ENCODE measurements around the gene SMG1.
"Not testable (repeated sequence)": the region's sequence is repeated elsewhere in the genome, so short reads cannot be mapped to it uniquely, and the experiment has no call there.

Gene SMG1

DNA sequence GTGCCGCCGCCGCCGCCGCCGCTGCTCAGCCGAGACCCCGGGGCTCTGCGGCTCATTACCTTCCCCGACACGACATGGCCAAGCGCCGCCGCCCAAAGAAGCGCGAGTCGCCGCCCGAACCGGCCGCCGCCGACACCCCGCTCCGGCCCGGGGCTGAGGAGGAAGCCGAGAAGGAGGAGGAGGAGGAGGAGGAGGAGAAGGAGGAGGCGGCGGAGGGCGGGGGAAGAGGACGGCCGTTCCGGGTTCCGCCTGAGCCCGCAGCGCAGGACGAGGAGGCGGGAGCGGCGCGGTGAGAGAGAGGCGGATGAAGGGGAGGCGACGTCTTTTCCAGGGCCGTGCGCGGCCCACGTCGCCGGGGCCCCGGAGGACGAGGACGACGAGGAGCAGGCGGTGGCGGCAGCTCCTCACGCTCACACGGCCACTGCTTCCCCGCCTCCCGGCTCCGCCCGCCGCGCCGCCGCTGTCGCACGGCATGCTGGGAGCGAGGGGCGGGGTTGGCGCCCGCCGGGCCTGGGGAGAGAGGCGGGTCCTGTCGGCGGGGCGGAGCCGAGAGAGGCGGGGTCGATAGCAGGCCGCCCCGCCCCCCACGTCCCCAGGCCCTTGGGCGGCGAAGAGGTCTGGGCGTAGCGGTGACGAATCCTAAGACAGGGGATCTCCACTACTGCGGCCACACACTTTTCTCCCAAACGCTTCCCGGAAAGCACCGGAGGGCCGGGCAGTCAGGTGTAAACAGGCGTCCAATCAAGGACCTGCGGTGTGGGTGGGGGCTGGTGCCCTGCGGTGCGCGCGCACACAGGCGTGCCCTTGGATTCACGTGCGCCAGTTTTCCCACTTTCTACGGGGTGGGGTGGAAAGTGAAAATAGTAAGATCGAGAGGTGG lies at the start of gene SMG1:
Gene SMG1, minus strand, starts transcription at position 423 of the 880 bp plus-strand sequence. Its CDS starts 367 bp downstream, at position 56.
- DNase-seq = peak; percentile 88

DNA sequence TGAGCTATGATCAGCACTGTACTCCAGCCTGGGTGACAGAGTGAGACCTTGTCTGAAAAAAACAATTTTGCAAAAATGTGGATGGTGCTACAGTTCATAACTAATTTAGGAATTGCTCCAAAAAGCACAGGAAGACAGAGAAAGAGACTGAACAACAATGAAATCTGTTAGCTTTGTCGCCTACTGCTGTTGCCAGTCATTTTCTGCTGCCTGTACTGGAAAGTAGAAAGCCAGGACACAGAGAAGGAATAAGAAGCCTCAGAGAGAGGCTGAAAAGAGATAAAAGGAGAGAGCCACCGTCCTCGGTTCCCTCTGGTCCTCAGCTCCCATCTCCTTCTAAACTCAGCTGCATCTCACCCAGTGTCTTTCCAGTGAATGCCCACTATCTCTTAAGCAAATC lies 48.9 kb upstream of the SMG1 start:
- no peak for DNase-seq

DNA sequence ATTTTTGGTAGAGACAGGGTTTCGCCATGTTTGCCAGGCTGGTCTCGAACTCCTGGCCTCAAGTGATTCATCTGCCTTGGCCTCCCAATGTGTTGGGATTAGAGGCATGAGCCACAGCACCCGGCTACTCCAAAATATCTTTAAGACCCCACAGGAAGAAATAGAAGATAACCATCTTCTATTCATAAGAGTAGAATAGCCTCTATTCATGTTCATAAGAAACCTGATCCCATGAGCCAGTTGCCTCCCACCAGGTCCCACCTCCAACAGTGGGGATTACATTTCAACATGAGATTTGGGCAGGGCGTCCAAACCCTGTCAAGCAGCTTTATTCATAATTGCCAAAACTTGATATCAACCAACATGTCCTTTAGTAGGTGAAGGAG lies 43.6 kb upstream of the SMG1 start:
- no peak for DNase-seq

DNA sequence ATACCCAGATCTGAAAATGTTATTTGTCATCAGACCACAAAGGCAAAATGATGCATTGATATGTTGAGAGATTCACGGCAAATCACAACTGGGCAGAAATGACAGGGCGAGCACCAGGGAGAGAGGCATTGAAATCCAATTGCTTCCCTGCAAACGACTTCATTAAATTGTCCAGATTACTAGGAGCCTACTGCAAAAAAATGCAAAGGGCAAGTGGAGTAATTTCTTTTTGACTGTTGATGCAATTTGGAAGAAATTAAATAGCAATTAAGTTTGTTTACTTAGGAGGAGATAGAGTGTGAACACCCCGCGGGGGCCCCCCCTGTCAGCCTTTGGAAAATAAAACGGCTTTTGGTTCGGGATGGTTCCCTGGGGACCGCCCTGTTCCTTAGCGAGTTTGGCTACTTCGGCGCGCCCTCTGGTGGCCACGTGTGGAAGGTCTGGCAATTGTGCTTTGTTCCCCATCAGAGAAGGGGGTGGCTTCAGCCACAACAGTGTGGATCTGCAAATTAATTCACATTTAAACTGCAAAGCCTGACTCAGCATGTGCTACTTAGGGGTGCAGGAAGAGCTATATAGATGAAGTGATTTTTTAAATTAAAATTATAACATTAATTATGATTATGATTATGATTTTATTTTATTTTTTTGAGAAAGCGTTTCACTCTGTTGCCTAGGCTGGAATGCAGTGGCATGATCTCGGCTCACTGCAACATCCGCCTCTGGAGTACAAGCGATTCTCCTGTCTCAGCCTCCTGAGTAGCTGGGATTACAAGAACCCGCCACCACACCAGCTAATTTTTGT lies 43.0 kb upstream of the SMG1 start:
- DNase-seq = peak; percentile 62

DNA sequence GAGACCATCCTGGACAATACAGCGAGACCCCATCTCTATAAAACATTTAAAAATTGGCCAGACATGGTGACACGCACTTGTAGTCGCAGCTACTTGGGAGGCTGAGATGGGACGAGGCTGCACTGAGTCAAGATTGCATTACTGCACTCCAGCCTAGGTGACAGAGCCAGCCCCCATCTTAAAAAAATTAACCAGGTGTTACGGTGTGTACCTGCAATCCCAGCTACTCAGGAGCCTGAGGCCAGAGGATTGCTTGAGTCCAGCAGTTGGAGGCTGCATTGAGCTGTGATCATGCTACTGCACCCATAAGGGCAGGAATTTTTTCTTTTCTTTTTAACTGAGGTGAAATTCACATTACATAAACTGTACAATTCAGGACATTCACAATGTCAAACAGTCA lies 40.6 kb upstream of the SMG1 start:
- DNase-seq = no peak

DNA sequence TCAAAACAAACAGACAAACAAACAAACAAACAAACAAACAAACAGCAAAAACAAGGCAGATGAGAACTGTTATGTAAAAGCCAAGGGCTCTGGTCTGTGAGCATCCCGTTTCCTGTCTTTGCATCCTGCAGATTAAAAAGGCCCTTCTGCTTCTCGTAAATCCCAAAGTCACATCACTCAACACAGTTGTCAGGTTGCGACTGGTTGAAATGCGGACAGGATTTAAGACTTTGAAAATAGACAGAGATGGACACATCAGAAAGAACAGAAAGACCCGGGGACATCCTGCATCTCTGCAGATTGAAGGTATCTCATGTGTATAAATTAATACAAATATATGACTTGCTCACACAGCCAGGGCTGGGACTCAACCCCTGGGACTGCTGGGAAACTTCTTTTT lies 39.3 kb upstream of the SMG1 start:
- DNase-seq = no peak

DNA sequence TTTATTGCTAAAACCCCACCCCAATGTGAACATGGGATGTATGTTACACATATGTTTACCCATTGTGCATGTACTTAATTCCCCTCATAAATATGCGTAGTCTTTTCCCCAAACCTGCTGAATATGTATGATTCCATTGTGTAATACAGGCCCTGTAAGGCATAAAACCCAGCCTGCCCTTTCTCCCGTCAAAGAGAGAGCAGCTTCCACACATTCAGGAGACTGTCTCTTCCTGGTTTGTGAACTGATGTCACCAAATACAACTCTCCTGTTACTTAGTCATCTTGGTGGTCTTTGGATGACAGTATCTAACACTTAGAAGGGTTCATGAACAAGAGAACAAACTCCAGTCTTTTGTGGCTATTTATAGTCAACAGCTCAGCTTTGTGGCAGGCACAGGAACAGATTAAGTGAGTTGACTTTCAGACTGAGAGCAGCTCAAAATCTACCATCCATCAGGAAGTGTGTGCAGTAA lies 32.9 kb upstream of the SMG1 start:
- no peak for DNase-seq

DNA sequence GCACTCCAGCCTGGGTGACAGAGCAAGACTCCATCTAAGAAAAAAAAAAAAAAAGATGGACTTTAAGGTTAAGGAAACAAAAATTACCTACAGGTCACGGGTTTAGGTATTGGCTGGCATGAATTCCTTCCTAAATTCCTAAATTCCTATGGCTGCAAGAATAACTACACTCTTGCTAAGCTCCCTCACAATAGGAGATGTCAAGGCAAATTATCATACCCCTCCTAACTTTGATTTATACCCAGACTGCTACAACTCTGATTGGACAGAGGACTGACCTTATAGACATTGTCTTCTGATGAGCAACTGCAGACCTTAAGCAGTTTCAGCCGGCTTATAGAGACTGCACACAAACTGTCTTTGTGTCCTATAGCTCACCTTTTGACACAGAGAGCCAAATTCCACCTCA lies 32.4 kb upstream of the SMG1 start:
- DNase-seq = no peak

DNA sequence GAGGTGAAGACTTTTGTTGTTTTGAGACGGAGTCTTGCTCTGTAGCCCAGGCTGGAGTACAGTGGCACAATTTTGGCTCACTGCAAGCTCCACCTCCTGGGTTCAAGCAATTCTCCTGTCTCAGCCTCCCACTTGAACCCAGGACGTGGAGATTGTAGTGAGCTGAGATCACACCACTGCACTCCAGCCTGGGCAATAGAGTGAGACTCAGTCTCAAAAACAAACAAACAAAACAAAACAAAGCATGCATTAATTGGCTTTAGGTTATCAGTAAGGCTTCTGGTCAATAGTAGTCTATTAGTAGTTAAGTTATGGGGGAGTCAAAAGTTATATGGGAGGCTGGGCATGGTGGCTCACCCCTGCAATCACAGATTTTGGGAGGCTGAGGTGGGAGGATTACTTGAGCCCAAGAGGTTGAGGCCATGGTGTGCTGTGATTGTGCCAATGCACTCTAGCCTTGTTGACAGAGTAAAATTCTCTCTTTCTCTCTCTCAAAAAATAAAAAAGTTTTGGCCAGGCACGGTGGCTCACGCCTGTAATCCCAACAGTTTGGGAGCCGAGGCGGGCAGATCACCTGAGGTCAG lies 30.5 kb upstream of the SMG1 start:
- DNase-seq = not testable (repeated sequence)

DNA sequence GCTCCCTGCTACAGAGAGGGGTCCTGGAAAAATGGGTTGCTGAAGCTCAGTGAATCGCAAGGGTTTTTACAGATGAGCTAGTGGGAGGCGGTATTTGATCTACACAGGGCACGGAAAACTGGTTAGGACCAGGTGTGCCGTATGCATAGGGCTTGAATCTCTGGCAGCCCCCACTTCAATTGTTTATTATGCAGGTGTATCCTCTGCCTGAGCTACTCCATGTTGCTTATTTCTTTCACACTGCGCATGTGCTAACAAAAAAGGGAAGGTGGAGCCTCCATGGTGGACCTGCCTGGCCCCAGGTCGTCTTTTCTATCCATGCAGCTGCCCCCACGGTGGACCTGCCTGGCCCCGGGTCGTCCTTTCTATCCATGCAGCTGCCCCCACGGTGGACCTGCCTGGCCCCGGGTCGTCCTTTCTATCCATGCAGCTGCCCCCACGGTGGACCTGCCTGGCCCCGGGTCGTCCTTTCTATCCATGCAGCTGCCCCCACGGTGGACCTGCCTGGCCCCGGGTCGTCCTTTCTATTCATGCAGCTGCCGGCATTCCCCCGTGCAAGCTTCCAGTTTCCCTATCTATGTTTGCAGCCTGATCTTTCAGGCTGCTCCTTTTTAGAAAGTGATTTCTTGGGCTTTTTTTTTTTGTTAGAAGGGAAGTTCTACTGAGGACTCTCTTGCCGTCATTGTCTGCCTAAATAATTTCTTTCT lies 29.8 kb upstream of the SMG1 start:
- DNase-seq = not testable (repeated sequence)

DNA sequence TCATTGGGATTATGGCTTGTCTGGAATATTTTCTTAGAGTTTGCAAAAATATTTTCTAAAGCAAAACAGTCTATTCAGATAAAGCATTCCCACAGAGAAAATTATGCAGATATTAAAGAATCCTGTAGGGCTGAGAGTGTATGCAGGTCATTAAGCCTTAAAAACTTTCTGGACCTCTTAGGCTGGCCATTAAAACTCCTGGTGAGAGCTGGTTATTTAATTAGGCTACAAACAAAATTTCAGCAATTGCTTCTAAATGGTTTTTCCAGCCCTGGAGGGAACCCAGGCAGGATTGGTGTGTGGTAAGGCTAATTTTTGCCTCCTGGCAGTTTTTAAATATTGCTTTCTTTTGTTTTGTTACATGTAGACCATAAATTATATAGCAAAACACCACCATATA lies 27.3 kb upstream of the SMG1 start:
- no peak for DNase-seq

DNA sequence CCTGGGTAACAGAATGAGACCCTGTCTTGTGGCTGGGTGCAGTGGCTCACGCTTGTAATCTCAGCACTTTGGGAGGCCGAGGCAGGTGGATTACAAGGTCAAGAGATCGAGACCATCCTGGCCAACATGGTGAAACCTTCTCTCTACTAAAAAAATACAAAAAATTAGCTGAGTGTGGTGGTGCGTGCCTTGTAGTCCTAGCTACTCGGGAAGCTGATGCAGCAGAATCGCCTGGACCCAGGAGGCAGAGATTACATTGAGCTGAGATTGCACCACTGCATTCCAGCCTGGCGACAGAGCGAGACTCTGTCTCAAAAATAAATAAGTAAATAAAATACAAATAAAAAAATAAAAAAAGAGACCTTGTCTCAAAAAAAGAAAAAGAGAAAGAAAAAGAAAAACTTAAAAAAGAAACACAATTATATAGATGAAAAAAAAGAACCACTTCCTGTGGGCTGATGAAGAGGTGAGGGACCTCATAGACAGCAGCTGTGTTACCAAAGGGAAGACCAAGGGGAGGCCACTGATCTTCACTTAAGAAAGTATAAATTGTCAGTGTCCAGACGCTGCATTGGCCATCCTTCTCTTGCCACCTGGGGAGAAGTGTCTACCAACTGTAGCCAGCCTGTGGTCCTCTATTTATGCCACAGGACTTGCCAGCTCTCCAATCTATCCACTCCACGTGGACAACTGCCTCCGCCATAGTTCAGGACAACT lies 24.4 kb upstream of the SMG1 start:
- no peak for DNase-seq

DNA sequence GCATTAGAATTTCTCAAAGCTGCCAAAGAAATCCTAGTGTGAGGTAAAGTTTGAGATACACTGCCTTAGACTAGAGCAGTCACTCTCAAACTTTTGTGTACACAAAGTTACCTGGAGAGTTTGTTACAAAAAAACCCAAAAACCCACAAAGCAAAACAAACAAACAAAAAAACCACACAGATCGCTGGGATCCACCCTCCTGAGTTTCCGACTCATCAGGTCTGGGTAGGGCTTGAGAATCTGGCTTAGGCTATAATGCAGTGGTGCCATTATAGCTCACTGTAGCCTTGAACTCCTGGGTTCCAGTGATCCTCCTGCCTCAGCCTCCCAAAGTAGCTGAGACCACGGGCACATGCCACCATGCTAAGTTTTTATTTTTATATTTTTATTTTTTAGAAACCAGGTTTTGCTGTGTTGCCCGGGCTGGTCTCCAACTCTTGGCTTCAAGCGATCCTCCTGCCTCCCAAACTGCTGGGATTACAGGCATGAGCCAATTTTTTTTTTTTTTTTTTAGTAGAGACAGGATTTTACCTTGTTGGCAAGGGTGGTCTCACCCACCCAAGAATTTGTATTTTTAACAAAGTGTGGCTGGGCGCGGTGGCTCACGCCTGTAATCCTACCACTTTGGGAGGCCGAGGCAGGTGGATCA lies 22.3 kb upstream of the SMG1 start:
- DNase-seq = no peak

DNA sequence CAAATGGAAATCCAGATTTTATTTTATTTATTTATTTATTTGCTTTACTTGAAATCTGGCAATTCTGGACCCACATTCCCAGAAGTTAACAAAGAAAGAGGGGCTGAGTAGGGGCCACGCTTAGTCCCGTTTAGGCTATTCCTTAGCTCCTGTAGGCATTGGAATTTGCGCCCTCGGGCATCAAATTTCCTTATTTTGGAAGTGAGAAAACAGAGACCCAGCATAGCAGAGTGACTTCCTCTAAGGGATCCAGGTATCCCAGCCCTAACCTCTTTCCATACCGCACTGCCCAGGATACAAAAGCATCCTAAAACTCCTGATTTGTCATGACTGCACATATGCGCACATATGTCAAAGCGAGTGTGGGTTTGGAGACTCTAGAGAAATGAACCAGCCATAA lies 19.0 kb upstream of the SMG1 start:
- DNase-seq = no peak

DNA sequence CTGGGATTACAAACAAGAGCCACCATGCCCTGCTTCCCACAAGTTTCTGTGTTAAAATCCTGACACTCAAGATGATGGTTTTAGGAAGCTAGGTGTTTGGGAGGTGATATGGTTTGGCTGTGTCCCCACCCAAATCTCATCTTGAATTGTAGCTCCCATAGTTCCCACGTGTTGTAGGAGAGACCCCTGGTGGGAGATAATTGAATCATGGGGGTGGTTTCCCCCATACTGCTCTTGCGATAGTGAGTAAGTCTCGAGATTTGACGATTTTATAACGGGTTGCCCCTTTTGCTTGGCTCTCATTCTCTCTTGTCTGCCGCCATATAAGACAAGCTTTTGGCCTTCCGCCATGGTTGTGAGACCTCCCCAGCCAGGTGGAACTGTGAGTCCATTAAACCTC lies 17.2 kb upstream of the SMG1 start:
- no peak for DNase-seq

DNA sequence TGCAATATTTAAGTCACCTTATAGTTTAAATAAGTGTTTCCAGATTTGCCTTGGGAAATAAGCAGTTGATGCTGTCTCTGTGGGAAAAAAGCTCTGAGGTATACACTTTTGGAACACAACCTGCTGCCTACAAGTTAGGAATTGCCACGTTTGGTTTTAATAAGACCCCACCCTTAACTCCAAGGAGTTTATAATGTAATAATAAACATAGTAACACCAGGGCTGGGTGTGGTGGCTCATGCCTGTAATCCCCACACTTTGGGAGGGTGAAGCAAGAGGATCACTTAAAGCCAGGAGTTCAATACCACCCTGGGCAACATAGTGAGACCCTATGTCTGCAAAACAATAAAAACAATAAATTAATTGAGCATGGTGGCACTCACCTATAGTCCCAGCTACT lies 15.9 kb upstream of the SMG1 start:
- no peak for DNase-seq

DNA sequence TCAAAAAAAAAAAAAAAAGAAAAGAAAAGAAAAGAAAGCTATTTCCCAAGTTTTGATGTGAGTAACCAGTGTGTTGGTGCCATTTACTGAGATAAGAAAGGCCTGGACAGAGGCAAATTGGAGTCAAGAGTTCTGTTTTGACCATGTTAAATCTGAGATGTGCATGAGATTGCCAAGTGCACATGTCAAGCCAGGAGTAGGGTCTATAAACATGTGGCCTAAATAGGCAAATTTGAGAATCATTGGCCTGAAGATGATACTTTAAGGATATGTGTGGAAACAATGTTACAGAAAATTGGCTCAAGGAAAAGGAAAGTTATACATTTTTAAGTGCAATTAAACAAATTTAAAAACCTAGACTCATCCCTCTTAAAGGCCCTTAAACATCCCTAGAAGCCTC lies 15.3 kb upstream of the SMG1 start:
- no peak for DNase-seq

DNA sequence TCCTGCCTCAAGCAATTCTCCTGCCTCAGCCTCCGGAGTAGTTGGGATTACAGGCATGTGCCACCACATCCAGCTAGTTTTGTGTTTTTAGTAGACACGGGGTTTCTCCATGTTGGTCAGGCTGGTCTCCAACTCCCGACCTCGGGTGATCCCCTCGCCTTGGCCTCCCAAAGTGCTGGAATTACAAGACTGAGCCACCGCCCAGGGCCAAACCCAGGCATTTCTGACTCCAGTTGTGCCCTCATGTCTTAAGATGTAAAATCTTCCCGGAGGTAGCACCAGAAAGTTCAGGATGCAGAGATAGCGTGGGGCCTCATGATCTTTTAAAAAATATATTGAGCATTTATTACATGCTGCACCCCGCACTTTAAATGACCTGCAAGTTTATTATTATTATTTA lies 12.8 kb upstream of the SMG1 start:
- no peak for DNase-seq

DNA sequence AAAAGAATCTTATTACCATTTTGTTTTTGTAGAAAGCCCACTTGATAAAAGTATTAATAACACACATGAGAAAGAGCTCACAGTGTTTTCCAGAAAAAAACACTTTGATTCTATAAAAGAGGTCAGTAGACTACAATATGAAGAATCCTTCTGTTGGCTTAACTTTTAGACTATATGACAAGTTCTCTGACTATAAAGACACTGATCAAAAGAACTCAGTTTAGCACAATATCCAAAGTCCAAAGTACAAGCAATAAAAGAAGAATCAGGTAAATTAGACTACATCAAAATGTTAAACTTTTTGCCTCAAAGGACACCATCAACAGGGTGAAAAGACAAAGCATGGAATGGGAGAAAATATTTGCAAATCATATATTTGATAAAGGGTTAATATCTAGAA lies 11.2 kb upstream of the SMG1 start:
- no peak for DNase-seq

DNA sequence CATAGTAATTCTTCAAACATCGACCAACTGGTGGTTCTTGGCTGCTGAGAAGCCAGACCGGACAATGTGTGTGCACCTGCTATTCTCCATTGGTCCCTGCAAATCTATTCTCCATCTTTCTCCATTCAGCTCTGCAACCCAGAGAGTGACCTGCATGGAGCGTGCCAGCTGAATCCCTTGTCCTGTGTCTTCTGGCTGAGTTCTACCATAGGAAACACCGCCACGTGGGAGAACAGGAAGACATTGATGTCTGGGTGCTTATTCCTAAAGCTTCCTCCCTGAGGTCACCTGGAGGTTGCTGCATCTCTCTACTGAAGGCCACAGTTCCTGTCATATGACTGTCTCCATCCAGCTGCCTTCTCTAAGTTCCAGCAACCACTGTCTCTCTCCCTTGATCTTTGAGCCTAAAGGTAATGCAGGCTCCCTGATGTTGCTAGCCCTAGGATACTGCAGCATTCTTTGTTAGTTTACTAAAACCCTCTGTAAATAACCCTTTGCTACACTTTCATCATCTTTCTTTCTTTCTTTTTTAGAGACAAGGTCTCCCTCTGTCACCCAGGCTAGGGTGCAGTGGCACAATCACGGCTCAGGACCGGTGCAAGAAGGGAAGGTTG lies 10.6 kb upstream of the SMG1 start:
- no peak for DNase-seq

DNA sequence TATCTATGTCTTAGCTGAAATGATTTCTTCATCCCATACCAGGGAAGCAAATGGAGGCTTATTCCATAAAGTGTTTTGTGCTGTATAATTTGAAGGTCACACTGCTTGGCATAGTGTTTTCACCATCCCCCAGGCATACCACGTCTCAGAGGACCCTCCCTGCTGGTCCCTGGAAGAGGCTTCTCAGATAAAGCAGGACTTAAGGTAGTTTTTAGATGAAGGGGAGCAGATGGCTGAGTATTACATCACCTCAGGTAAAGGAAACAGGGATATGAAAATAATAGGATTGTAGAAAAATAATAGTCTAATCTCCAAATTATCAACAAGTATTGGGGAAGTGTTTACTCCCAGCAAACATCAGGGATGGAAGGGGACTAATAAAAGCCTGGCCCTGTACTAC lies 7.3 kb upstream of the SMG1 start:
- DNase-seq = no peak
